Left lung (tissue), 10 donors: ENCODE data around the gene ARAP3. TPM values are rescaled to one million over a fixed set of nuclear protein-coding genes. Genes with fewer than 3 reads are reported as not detected.

Source experiments
- ATAC-seq: fragments of 200-7000 bp; cut with Tn5 transposase; one replicate; pipeline ENCODE4 v1.9.1; 2020; ENCODE audit warnings: moderate library complexity
- DNase-seq, 4 donors: peaks; one replicate each; pipeline ENCODE4 v3.0.0-alpha.2; 2013 to 2020
- H3K27ac ChIP-seq, 2 donors: fragments of 200-600 bp; sonication (generic) in 1 of 2; one replicate each; pipeline versions ENCODE4 v1.5.0 to v1.8.0; 2020 to 2021
- H3K27me3 ChIP-seq, 2 donors: fragments of 200-600 bp; sonication (generic) in 1 of 2; one replicate each; pipeline versions ENCODE4 v1.5.0 to v1.8.0; 2020 to 2021
- H3K36me3 ChIP-seq, 2 donors: fragments of 200-600 bp; sonication (generic) in 1 of 2; one replicate each; pipeline versions ENCODE4 v1.5.0 to v1.8.0; 2020 to 2021
- H3K4me1 ChIP-seq, 2 donors: fragments of 200-600 bp; one replicate each; pipeline ENCODE4 v1.8.0; 2021
- H3K4me3 ChIP-seq, 2 donors: fragments of 200-600 bp; sonication (generic) in 1 of 2; one replicate each; pipeline versions ENCODE4 v1.5.0 to v1.8.0; 2020 to 2021; ENCODE audit warnings: mild to moderate bottlenecking in 1 of 2
- H3K9me3 ChIP-seq, 2 donors: fragments of 200-600 bp; sonication (generic) in 1 of 2; one replicate each; pipeline versions ENCODE4 v1.5.0 to v1.8.0; 2020 to 2021
- CTCF ChIP-seq, 2 donors: fragments of 200-600 bp; sonication (generic) in 1 of 2; IDR thresholded peaks; one replicate each; pipeline versions ENCODE4 v1.5.0 to v1.8.0; 2021; ENCODE audit warnings: antibody characterized with exemption in 2 of 2
- intact Hi-C, 2 donors: fragments of 100-400 bp; cut with DNase I; formaldehyde crosslinking; loops; one replicate each; pipeline versions ENCODE4 v1.11.2 to v1.14.2; 2022
- polyA plus RNA-seq, 6 donors: library from polyadenylated mRNA; unstranded; fragments of 120-200 nt; gene quantifications; one replicate each; pipeline ENCODE4 v1.2.1, GENCODE V29; 2013; ENCODE audit not compliant: insufficient read length in 6 of 6
- total RNA-seq, 2 donors: library from RNA; stranded (reverse); fragmentation: NEBNext Ultra II Directional; extraction: Animal tissue kit (Norgen Biotek cat#: 25700); gene quantifications; one replicate each; pipeline ENCODE4 v1.2.1, GENCODE V29; 2021
- donor health status: DM: no; HTN: yes; CAD: no.
- donor health status: DM: no; HTN: no; CAD: no.

ARAP3 gene
- total and polyA plus RNA-seq, 8 donors, result 20.5 to 53.9 (median 41.3) TPM

GRCh38 chr5:141683596-141684141 is 1.6 kb upstream of the ARAP3 start:
- H3K27me3 ChIP-seq, result no peaks in the 10 kb centered on the region
- TF ChIP-seq CTCF (IDR thresholded peaks at IDR 0.05), result no peak
- H3K9me3 ChIP-seq, result no peaks in the 10 kb centered on the region
- ATAC-seq, result no peak
- H3K36me3 ChIP-seq, result peaks cover 0 to 10% of the 10 kb centered on the region in 2 donors
- no peak for DNase-seq
- H3K27ac ChIP-seq, result peak overlapping the region in 1 of 2 donors; percentile 75
- H3K4me1 ChIP-seq, result peaks cover 3 to 44% of the 10 kb centered on the region in 2 donors
- H3K4me3 ChIP-seq, result no peak overlapping the region
- intact Hi-C loops, result no loop called here

DNA sequence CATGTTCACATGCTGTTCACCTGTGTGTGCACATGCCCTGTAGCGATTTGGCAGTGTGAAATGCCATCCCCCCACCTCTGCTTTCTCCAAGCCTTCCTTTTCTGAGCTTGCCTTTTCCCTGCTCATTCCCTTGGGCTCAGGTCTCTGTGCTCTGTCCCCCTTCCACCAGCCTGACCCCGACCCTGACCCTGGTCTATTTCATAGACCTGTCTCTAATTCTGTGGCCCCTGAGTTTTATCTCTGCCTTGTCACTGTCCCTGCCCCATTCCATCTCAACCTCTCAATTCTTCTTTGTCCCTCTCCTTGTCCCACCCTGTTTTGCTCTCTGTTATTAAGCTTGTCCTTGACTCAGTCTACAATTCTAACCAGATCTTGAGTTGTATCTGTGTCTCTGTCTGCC is 735 bp downstream of the ARAP3 start:
- no peaks in the 10 kb centered on the region for H3K27me3 ChIP-seq
- DNase-seq (no peak), ATAC-seq (no peak)
- peaks cover 3 to 49% of the 10 kb centered on the region in 2 donors for H3K4me1 ChIP-seq
- H3K9me3 ChIP-seq, result no peaks in the 10 kb centered on the region
- intact Hi-C loops, result no loop called here
- peak overlapping the region; percentile 85 to 94 for H3K27ac ChIP-seq
- TF ChIP-seq CTCF (IDR thresholded peaks at IDR 0.05), result no peak
- peaks cover 0 to 15% of the 10 kb centered on the region in 2 donors for H3K36me3 ChIP-seq
- H3K4me3 ChIP-seq, result peak overlapping the region; percentile 46 to 60

DNA sequence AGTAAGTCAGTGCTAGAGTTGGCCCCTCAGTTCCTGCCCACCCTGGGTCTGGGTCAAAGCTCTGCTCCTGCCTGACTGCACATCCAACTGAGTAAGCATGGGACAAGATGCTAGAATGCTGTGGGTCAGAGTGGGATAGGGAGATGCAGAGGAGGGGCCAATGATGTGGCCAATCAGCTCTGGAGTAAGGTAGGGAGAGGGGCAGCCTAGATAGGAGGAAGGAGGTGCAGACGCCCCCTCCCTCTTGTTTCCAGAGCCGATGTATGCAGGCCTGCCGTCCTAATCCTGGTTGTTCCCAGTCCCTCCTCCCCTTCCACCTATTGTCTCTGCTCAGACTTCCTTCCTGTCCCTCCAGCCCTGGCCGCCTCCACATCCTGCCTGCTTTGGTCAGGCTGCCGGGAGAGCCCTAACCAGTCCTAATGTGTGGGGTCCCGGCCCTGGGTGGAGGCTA is 1.3 kb downstream of the ARAP3 start:
- no peaks in the 10 kb centered on the region for H3K27me3 ChIP-seq
- peak; percentile 6 for ATAC-seq
- intact Hi-C loops, result no loop called here
- TF ChIP-seq CTCF (IDR thresholded peaks at IDR 0.05), result no peak
- H3K27ac ChIP-seq, result peak overlapping the region; percentile 85 to 94
- peak overlapping the region in 1 of 2 donors; percentile 60 for H3K4me3 ChIP-seq
- peaks cover 3 to 49% of the 10 kb centered on the region in 2 donors for H3K4me1 ChIP-seq
- H3K9me3 ChIP-seq, result no peaks in the 10 kb centered on the region
- H3K36me3 ChIP-seq, result peaks cover 0 to 15% of the 10 kb centered on the region in 2 donors
- DNase-seq, result peak in 2 of 4 donors; percentile 52 to 59

DNA sequence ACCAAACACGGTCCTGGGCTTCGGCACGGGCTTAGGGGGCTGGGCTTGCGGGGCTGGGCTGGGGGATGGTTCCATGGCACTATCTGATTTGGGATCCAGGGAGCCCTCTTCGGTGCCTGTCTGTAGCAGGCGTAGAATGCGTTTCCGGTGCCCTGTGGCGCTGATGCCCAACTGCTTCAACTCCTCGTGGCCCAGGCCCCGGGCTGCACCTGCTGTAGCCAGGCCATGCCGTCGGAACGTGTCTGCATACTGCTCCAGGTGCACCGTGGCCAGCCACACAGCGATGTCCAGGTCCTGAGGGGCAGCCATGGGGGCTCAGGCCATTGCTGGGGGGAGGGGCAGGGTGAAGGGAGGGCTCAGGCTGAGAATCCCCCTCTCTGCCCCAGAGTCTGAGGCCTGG is 1.9 kb downstream of the ARAP3 start:
- Histone ChIP-seq H3K4me1 (peaks cover 3 to 49% of the 10 kb centered on the region in 2 donors), H3K36me3 (peaks cover 0 to 15% of the 10 kb centered on the region in 2 donors), H3K27me3 (no peaks in the 10 kb centered on the region), H3K4me3 (peak overlapping the region in 1 of 2 donors; percentile 60), H3K9me3 (no peaks in the 10 kb centered on the region), H3K27ac (peak overlapping the region; percentile 2 to 94)
- intact Hi-C loops, result no loop called here
- TF ChIP-seq CTCF (IDR thresholded peaks at IDR 0.05), result no peak
- no peak for ATAC-seq
- DNase-seq, result no peak

DNA sequence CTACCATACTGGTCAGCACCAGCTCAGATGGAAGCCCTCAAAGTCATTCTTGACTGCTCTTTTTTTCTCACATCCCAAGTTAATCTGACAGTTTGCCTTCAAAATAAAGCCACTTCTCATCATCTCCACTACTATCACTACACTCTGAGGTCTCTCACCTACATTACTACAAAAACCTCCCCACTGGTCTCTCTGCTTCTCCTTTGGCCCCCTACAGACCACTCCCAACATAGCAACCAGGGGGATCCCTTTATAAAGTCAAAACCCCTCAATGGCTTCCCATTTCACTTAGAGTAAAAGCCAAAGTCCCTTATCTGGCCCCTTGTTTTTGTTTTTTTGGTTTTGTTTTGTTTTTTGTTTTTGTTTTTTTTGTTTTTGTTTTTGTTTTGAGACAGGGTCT is 4.6 kb downstream of the ARAP3 start:
- H3K4me1 ChIP-seq, result peaks cover under 1 to 32% of the 10 kb centered on the region in 2 donors
- DNase-seq (no peak), ATAC-seq (no peak)
- H3K4me3 ChIP-seq, result no peak overlapping the region
- H3K9me3 ChIP-seq, result no peaks in the 10 kb centered on the region
- TF ChIP-seq CTCF (IDR thresholded peaks at IDR 0.05), result no peak
- H3K27me3 ChIP-seq, result no peaks in the 10 kb centered on the region
- H3K36me3 ChIP-seq, result peaks cover 0 to 35% of the 10 kb centered on the region in 2 donors
- intact Hi-C loops, result no loop called here
- H3K27ac ChIP-seq, result no peak overlapping the region
